ENCODE measurements around the gene PLAC1.

PLAC1 gene

DNA sequence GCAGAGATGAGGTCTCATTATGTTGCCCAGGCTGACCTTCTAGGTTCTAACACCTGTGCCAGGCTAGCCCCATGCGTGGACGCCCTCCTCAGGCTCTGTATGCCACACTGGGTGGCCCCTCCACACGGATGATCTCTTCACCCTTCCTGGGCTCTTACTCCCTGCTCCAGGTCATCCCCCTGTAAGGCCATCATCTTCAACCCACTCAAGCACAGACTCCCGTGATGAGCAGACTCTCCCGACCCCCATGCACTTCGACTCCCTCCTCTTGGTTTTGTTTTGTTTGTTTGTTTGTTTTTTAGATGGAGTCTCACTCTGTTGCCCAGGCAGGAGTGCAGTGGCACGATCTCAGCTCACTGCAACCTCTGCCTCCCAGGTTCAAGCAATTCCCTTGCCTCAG lies 127.4 kb downstream of the PLAC1 start:
- no peak for DNase-seq (ENCODE audit: low read depth, low spot score)
- H3K4me3 ChIP-seq (ENCODE audit: low read depth, low read length) = no peak overlapping the region
- in situ Hi-C loops (cut with HindIII; ENCODE audit: low sequenced_read_pairs) = no loop called here
- TF ChIP-seq, protein P1, sequence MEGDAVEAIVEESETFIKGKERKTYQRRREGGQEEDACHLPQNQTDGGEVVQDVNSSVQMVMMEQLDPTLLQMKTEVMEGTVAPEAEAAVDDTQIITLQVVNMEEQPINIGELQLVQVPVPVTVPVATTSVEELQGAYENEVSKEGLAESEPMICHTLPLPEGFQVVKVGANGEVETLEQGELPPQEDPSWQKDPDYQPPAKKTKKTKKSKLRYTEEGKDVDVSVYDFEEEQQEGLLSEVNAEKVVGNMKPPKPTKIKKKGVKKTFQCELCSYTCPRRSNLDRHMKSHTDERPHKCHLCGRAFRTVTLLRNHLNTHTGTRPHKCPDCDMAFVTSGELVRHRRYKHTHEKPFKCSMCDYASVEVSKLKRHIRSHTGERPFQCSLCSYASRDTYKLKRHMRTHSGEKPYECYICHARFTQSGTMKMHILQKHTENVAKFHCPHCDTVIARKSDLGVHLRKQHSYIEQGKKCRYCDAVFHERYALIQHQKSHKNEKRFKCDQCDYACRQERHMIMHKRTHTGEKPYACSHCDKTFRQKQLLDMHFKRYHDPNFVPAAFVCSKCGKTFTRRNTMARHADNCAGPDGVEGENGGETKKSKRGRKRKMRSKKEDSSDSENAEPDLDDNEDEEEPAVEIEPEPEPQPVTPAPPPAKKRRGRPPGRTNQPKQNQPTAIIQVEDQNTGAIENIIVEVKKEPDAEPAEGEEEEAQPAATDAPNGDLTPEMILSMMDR (IDR thresholded peaks at IDR 0.05; ENCODE audit: low read depth, low read length) = no peak

- no peak for DNase-seq (ENCODE audit: low read depth, low spot score)
- H3K4me3 ChIP-seq (ENCODE audit: low read depth, low read length) = no peak overlapping the region
- TF ChIP-seq, protein P1 (IDR thresholded peaks at IDR 0.05; ENCODE audit: low read depth, low read length) = no peak
- in situ Hi-C loops (cut with HindIII; ENCODE audit: low sequenced_read_pairs) = no loop called here
Observed at GRCh38 chrX:134529481-134529880, 128.8 kb downstream of the PLAC1 start.

GRCh38 chrX:134528960-134529359 lies 129.3 kb downstream of the PLAC1 start:
- TF ChIP-seq, protein P1 (IDR thresholded peaks at IDR 0.05; ENCODE audit: low read depth, low read length) = no peak
- in situ Hi-C loops (cut with HindIII; ENCODE audit: low sequenced_read_pairs) = no loop called here
- no peak overlapping the region for H3K4me3 ChIP-seq (ENCODE audit: low read depth, low read length)
- peak; percentile 13 for DNase-seq (ENCODE audit: low read depth, low spot score)

DNA sequence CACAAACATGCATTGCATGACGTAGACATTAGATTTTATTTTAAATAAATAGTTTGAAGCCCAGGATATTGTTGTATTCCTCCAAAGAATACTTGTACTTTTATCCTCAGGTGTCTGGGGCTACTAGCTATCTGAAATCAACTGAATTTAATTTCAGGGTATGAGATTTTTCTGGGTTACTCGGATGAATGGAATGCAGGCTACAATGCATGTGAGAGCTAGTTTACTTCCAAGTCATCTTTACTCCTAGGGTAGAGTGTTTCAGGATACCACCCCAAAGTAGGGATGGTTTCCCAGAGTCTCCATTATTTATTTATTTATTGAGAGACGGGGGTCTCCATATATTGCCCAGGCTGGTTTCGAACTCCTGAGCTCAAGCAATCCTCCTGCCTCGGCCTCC lies 131.9 kb downstream of the PLAC1 start:
- TF ChIP-seq, protein P1 (IDR thresholded peaks at IDR 0.05; ENCODE audit: low read depth, low read length) = no peak
- in situ Hi-C loops (cut with HindIII; ENCODE audit: low sequenced_read_pairs) = no loop called here
- peak; percentile 9 for DNase-seq (ENCODE audit: low read depth, low spot score)
- no peak overlapping the region for H3K4me3 ChIP-seq (ENCODE audit: low read depth, low read length)

DNA sequence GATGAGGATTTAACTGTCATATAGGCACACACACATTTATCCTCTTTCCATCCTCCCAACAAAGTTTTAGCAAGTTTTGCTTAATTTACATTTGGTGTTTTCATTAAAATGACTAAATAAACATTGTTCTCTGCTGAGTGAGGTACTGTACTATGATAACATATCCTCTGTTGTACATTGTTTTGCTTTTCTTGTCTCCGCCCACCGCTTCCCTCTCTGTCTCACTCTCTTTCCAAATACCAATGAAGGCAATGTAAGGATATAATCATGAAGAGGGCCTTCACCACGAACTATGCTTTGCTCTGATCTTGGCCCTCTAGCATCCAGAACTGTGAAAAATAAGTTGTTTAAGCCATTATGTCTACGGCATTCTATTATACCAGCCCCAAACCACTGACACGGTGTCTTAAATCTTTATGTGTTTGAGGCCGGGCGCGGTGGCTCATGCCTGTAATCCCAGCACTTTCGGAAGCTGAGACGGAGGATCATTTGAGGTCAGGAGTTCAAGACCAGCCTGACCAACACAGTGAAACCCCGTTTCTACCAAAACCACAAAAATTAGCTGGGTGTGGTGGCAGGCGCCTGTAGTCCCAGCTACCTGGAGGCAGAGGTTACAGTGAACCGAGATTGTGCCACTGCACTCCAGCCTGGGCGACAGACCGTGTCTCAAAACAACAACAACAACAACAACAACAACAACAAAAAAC lies 133.0 kb downstream of the PLAC1 start:
- H3K4me3 ChIP-seq (ENCODE audit: low read depth, low read length) = no peak overlapping the region
- peak; percentile 22 for DNase-seq (ENCODE audit: low read depth, low spot score)
- TF ChIP-seq, protein P1 (IDR thresholded peaks at IDR 0.05; ENCODE audit: low read depth, low read length) = no peak
- in situ Hi-C loops (cut with HindIII; ENCODE audit: low sequenced_read_pairs) = no loop called here

- TF ChIP-seq, protein P1 (IDR thresholded peaks at IDR 0.05; ENCODE audit: low read depth, low read length) = no peak
- H3K4me3 ChIP-seq (ENCODE audit: low read depth, low read length) = no peak overlapping the region
- in situ Hi-C loops (cut with HindIII; ENCODE audit: low sequenced_read_pairs) = no loop called here
- no peak for DNase-seq (ENCODE audit: low read depth, low spot score)
Observed at GRCh38 chrX:134524181-134524580, 134.1 kb downstream of the PLAC1 start.
